ENCODE results near the gene C14orf180.

C14orf180 gene

DNA sequence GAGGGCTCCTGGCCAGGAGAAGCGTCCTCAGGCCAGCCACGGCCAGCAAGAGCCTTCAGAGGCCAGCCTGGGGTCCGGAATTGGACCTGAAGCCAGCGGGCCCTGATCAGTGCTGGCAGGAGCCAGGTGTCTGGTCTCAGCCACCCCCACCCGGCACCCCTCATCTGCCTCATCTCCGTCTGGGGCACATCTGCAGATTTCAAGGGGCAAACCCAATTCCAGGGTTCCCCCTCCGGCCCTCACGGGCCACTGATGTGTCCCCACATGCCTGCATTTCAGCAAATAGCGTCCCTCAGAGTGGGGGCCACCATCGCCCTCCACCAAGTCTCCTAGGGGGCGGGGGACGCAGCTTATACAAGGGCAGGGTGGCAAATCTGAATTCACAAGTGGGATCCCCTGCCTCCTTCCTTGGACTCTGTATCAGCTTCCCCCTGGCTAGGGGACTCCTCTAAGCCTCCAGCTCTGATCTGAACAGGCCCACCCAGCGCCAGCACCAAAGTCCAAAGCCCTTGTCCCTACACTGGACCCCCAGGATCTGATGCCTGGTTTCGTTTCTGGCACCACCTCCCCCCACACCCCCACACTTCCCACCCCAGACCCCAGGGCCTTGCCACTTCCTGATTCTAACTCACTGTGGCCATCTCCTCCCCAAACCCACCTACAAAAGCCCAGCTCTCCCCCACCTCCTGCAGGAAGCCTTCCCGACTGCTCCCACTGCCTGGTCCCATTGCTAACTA lies 14.9 kb downstream of the C14orf180 start:
- no peak for DNase-seq (ENCODE audit: low read depth)

DNA sequence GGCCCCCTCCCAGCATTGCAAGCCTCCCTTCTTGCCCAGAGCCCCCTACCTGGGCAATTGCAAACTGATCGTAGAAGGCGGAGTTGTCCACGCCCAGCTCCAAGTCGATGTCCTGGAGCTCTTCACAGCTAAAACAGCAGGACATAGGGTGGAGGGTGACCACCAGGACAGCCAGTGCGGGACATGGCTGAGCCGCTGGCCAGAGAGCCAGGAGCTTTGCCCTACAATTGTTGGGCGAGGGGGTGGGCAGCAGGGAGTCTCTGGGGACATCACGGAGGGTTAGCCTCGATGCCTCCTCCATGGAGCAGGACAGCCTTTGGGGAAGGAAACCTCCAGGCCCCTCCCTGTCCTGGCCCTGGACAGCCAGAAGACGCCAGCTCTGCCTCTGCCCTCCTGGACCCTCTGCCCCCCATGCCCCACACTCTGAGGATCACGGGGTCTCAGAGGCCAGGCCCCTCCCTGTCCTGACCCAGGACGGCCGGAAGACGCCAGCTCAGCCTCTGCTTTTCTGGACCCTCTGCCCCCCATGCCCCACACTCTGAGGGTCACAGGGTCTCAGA lies 15.6 kb downstream of the C14orf180 start:
- no peak for DNase-seq (ENCODE audit: low read depth)

DNA sequence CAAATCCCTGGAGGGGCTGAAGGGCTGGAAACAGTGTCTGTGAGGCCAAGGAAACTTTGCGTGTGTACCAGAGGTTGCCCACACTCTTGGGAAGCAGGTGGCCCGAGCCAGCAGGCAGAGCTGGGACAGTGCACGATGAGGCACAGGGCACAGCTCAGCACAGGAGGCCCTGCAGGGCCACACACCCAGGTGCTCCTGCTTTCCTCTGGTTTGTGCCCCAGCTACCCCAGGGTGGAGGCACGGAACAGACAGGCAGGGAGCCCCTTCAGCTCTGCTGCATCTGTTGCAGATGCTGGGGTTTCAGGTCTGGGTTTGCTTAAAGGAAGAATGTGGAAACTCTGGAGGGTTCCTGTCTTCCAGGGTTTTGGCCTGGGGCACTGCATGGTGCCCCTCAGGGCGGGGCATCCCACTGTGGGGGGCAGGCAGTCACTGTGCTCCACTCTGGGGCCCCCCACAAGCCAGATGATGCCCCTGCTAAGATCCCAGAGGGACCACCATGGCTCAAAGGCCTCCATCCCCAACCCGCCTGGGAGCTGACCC lies 16.4 kb downstream of the C14orf180 start:
- DNase-seq (ENCODE audit: low read depth) = no peak

DNA sequence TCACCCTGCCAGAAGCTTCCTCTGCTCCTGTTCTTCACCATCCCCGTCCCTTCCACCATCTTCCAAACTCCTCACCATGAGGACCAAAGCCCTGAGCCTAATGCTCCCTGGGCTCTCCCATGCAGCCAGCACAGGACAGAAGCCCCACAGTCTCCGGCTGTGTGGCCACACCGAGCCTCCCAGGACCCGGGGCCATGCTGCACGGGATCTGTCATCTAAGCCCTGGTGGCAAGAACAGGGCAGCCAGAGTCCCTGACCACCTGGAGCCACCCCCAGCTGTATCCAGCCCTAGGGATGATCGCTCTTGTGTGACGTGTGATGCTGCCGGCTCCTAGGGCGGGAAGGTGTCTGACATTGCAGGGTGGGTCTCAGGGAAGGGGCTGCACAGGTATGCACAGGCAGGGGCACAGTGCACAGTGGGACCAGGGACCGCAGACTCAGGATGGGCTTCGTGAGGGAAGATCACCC lies 16.9 kb downstream of the C14orf180 start:
- DNase-seq (ENCODE audit: low read depth) = no peak

DNA sequence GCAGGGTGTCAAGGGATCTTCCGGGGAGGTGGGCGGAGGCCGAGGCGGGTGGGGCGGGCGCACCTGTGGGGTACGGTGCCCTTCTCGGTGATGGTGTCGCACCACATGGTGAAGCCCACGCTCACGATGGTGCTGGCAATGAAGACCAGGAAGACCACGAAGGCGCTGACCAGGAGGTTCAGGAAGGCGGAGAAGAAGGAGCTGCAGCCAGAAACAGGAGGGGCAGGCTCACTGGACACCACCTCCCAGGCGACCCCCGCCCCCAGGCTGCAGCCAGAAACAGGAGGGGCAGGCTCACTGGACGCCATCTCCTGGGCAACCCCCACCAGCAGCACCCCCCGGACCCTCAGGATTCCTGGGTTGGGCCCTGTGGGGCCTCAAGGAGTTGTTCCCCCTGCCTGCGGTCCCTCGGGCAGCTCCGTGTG lies 17.4 kb downstream of the C14orf180 start:
- DNase-seq (ENCODE audit: low read depth) = no peak

DNA sequence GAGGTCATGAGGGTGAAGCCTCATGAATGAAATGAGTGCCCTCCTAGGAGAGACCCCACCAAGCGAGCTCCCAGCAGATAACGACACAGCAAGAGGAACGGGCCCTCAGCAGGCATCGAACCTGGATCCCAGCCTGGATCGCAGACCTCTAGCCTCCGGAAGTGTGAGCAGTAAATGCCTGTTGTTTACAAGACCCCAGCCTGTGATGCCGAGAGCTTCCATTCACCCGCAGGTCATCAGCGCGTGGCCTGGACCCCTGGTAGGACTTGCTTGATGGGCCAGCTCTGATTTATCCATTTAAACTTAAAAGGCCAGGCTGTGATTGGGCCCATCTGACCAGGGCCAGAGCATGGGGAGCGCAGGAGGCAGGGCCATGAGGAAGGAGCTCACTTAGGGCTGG lies 18.0 kb downstream of the C14orf180 start:
- DNase-seq (ENCODE audit: low read depth) = no peak

DNA sequence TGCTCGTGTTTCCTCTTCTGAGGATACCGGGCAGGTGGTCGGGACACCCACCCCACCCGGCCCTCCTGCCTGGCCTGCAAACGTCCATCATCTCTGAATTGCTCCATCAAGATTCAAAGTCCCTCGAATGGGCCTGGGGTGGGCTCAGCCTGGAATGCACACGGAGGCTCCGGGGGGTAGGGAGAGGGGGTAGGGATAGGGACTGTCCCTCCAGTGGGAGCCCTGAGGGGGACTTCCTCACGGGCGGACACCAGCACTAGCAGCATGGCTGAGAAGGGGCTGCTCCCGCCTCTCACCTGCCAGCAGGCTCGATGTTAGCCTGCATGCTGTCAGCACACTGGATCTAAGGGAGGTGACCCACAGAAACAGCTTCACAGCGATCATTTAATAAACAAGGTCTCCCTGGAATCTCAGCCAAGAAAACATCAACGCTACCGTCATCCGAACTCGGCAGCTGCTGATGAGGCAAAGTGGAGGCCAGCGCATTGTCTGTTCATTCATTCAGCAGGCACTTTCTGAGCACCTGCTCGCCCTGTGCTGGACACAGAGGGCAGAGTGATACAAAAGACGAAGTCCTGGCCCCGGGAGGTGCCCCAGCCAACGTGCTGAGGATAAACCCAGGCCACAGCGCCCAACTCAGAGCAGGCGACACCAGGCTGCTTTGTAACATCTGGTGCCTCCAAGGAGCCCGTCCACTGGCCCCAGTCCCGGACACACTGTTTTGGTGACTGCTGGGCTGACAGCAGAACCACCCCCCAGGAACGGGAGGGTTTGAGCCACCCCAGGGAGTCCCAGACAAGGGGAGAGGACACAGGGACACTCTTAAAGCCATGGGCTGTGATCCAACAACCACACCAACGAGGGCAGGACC lies 18.7 kb downstream of the C14orf180 start:
- no peak for DNase-seq (ENCODE audit: low read depth)

DNA sequence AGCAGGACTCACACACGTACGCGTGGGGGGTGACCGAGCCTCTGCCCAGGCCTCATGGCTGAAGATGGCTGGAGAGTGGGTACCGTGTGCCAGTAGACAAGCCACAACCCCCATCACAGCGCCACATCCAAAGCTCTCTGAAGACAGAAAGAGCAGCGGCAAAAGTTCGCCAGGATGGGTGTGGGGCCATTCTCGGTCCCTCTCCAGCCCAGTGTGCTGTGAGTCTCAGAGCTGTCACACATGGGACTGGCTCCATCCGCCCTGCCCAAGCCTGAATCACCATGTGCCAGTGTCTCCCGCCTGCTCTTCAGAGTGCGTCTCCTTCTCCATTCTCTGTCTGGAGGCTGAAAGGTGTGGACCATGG lies 19.3 kb downstream of the C14orf180 start:
- DNase-seq (ENCODE audit: low read depth) = no peak

DNA sequence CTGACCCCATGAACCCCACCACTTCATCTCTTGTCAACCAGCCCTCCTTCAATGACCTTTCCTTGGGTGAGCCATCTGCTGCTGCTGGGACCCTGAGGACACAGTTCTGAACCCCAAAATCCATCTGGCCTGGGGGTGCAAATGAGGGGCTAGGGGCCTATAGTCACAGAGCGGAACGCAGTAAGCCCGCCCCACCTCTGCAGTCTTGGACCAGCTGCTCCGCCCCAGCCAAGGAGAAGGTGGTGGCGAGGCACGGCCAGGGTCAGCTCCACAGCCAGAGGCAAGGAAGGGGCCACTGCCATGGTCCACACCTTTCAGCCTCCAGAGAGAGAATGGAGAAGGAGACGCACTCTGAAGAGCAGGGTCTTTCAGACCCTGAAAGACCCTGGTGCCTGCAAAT lies 19.9 kb downstream of the C14orf180 start:
- DNase-seq (ENCODE audit: low read depth) = no peak

DNA sequence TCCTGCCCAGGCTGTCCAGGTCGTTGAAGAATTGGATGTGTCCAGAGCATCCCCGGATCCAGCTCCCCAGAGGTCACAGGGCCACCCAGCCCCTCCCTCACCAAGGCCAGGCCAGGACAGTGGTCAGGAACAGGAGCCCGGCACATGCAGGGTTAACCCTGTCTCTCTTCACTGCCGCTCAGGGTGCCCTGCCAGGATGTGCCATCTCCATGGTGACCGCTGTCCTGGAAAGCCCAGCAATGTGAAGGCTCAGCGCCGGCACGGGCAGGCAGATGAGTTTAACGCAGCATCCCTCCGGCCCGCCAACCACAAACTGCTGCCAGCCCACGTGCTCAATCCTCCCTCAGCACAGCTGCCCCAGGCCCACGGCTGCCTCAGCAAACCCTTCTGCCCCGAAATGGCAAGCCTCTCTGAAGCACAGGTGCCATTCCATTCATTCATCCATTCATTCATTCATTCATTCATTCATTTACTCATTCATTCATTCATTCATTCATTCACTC lies 20.6 kb downstream of the C14orf180 start:
- DNase-seq (ENCODE audit: low read depth) = no peak

DNA sequence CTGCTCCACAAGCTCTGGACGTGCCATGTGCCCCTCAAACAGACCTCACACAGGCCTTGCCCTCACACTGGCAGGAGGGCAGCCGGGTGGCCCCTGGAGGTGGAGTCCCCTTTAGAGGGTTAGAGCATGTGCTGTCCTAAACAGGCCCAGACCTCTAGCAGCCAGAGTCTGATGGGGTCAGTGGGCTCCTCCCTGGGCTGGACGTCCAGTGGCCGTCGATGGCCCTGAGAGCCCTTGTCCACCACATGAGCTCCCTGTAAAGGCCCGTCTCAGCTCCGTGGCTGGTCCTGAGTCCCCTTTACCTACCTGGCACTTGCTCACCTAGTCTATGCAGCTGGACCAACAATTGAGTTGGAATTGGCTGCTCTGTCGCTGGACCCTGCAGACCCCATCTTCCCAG lies 21.2 kb downstream of the C14orf180 start:
- no peak for DNase-seq (ENCODE audit: low read depth)

DNA sequence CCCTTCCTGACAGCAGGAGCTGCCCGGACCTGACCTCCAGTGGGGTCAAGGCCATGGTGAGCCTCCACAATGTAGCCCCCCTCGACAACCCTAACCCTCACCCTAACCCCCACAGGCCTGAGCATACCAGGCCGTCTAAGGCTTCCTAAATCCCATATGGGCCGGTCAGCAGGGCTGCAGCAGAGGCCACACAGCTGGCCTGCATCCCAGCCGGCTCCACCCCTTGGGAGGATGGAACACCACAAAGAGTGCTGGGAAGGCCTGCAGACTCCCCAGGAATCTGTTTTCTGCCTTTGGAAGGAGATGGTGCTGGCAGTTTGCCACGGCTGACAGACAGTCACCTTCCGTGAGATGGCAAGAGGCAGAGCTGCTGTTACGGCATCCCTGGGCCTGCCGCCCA lies 22.2 kb downstream of the C14orf180 start:
- no peak for DNase-seq (ENCODE audit: low read depth)

DNA sequence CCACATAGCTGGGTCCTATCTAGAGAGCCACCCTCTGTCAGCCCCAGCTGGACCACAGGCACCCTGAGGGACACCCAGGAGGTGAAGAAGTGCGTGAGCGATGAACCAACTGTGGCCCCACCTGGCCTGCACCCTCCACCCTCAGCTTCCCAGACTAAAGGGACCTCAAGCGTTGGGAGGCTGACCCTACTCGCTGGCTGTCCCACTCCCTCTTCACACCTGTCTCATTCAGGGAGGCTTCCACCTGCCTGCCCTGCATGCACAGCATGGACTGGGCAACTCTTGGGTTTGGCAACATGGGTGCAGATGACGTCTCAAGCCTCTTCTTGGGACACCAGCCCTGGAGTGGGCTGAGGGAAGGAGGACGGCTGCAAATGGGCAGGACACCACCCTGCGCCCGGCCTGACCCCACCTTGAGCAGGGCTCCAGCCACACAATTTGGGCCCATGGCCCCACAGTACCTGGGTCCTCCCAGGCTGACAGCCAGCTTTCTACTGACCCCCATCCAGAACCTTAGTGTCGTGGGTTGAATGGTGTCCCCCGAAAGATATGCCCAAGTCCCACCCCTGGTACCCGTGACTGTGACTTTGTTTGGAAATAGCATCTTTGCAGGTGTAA lies 22.9 kb downstream of the C14orf180 start:
- DNase-seq (ENCODE audit: low read depth) = no peak

DNA sequence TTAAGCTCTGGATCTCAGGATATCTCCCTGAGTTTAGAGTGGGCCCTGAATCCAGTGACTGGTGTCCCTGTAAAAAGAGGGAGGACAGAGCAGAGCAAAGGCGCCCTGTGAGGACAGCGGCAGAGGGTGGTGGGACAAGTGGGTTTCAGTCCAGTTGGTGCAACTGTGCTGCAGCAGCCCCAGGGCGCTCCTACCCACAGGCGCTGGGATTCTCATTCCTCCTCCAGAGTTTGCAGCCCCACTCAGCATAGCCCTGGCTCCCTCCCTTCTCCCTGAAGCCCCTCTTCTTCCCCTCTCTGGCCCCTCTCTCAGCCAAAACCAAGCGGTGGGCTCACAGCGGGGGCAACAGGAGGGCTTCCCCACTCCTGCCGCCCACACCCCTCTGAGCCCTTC lies 23.4 kb downstream of the C14orf180 start:
- DNase-seq (ENCODE audit: low read depth) = no peak

DNA sequence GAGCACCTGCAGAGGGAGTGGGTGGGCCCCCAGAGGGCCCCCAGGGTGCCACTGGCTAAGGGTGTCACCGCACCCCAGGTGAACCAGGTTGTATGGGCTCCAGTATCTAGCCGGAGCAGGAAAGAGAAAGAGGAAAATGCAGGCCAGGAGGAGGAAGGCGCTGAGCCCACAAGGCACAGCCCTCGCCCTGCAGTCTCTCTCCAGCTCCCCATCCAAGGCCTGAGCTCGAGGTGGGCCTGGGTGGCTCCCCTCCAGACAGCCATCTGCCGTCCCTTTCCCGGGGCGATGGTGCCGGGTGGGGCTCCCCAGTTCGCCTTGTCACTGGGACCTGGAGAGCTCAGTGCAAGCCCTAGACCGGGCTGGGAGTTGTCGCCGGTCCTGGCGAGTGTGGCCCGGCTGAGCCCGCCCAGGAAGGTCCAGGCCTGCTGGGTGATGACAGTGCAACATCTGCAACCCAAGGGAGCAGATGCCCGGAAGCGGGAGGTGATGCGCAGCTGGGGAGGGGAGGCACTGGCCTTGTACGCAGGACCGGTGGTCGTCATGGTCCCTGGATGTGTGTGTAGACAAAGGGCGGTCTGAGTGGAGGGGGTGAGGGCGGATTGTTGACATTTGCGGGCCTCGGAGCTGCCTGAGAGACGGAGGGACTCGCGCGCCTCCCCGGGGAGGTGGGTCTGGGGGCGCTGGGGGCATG lies 24.3 kb downstream of the C14orf180 start:
- no peak for DNase-seq (ENCODE audit: low read depth)

DNA sequence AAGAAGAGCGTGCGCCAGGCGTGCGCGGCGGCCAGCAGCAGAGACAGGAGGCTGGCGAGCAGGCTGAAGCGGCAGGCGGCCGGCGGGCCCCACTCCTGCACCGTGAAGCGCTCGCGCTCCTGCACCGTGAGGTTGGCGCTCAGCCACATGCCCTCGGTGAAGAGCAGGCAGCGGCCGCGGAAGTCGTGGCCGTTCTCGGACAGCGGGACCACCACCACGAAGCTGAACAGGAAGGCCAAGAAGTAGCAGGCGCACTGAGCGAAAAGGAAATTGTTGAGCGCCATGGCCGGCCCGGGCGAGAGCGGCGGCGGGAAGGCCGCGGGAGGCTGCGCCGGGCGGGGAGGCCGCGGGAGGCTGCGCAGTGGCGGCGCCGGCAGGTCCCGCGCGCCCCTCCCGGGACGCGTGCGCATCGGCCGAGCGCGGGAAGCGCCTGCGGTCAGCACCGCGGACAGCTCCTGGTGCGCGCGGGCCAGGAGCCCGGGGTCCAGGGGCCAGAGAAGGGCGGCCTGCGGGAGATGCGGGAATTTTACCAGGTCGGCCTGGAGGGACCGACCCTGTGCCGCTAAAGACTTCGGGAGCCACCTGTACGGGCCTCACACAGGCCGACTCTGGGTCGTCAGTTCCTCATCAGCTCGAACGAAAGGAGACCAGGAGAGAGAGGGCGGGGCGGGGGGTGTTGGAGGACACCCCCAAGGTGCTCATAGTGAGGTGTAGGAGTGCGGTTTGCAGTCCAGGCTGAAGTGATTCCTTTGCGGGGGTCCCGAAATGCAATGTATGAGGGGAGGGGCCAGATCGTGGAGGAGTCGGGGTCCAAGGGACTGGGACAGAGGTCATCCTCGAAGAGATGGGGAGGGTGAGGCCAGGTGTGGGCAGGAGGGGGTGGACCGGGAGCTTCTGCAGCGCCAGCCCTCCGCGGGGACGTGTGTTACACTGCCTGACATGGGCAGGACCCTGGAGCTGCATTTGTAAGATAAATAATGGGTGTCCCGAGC lies 25.2 kb downstream of the C14orf180 start, which contains the start of gene TMEM179:
Gene TMEM179, minus strand, starts transcription at position 315 of the 992 bp plus-strand sequence. Its CDS starts 31 bp downstream, at position 284.
- no peak for DNase-seq (ENCODE audit: low read depth)

DNA sequence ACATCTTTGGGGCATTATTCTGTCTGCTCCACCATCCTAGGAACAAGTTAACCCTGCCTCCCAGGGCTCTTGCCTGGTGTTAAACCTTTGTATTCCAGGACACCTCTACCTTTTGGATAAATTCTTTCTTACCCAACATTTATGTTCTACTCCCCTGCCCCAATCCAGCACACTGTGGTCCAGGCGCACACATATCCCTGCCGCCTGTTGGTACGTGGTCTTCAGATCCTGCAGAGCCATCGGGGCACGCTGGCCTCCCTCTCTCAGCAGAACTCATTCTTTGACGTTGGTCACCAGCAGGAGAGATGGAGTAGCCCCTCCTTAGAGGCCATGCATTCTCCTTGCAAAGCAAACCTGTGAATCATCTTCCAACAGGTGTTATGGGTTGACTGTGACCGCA lies 30.1 kb downstream of the C14orf180 start:
- DNase-seq (ENCODE audit: low read depth) = no peak

DNA sequence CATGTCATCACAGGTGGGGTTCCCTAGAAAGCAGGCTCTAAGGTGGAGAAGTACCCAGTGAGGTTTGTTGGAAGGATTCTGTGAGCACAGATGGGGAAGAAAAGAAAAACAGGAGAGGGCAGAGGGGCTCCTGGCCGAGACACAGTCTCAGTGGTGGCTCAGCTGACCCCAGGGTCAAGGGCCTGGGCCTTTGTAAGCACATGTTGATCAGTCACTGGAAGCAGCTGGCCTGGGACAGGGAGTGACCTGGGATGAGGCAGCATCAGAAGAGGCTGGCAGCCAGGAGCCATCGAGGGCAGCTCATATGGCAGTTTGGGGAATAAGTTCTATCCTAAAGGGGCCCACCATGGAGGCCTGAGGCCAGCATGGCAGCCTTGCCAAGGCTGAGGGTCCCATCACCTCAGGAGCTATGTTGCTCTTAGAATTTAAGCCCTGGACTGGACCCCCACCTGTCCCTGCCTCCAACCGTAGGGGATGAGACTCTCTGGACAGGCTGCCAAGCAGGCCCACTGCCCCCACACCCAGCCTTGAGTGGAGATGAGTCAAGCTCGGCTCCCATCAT lies 31.3 kb downstream of the C14orf180 start:
- DNase-seq (ENCODE audit: low read depth) = no peak

DNA sequence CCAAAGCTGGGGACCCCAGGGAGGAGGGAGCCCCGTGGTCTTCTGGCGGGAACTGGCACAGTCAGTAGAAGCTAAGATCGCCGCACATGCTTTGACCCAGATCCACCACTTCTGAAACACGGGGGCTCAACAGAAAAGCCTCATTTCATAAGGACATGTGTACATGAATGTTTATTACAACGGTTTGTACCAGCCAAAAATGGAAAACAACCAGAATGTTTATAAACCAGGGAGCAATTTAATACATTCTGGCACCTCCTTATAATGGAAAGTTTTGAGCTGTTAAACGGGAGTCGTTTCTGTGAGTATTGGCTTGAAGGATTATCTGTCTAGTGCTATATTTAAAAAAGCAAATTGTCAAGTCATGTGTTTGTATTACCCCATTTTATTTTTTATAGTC lies 32.3 kb downstream of the C14orf180 start:
- DNase-seq (ENCODE audit: low read depth) = no peak
